GM19328 (cell line): Measurements from ENCODE around the gene ARHGEF4.

Experiments used
- ATAC-seq: cut with Tn5 transposase; IDR thresholded peaks from one replicate; pipeline ENCODE4 v1.9.1; 2021; ENCODE audit warnings: mild to moderate bottlenecking, moderate library complexity; ENCODE audit not compliant: unreplicated experiment

Gene ARHGEF4

GRCh38 chr2:131045286-131046027, 208.7 kb downstream of the ARHGEF4 start:
- no peak for ATAC-seq

DNA sequence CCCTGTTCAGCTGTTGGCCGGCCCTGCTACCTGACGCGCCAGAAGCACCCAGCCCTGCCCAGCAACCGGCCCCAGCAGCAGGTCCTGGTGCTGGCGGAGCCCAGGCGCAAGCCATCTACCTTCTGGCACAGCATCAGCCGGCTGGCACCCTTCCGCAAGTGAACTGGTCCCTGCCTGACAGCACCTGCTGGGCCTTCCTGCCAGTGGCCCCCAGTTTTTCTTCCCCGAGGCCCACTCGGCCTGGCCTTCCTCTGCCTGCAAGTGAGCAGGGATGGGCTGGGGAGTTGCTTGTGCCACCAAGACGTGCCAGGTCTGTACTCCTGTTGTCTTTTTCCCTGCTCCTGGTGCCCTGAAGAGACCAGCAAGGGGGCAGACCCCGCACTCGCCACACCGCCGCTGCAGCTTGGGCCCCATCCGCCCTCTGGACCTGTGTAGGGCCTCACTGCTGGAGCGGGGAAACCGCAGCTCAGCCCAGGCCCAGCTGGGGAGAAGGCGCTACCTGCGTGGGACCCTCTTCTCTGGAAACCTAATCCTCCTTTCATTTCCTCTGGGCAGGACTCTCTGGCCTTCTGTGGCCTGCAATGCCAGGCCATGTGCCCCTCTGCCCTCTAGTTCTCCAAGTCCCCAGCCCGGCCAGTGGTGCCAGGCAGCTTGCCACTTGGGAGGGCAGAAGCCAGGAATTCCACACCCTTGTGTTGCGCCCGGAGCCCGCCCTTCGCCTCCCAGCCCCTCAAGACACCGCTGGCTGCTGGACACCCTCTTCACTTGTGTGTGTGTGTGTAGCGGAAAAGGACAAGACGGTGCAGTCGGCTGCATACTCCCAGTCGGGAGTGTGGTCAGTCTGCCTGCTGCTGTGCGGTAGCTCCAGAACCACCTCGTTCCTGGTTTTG, 209.6 kb downstream of the ARHGEF4 start:
- ATAC-seq = no peak

GRCh38 chr2:131046918-131047652, 210.4 kb downstream of the ARHGEF4 start:
- ATAC-seq = no peak

DNA sequence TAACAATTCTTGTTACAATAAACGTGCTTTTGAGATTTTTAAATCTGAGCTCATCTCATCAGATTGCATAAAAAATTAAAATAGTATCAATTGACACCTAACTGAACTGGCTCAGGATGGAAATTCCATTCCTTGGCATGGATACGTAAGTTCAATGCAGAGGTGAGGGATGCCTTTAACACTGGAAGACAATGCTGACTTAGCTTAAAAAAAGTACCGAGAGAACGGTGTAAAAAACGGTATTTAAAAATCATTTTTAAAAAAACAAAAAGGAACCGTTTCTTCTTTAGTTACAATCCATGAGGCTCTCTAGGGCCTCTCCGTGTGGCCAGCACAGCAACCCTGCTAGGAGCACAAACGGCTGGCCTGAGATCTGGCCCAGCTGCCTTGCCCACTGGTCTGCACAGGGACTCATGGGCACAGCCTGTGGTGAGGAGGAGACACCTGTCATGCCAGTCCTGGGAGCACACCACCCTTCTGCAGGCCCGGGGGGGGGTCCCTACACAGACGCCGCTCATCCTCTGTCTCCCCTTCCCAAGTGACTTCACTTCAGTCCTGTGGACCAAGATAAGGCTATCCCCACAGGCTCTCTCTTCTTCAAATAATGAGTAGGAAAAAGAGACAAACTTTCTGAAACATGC, 211.3 kb downstream of the ARHGEF4 start:
- no peak for ATAC-seq

- no peak for ATAC-seq
Observed at GRCh38 chr2:131048641-131049040, 211.9 kb downstream of the ARHGEF4 start.

- ATAC-seq = no peak
Observed at GRCh38 chr2:131049150-131049718, 212.5 kb downstream of the ARHGEF4 start.

DNA sequence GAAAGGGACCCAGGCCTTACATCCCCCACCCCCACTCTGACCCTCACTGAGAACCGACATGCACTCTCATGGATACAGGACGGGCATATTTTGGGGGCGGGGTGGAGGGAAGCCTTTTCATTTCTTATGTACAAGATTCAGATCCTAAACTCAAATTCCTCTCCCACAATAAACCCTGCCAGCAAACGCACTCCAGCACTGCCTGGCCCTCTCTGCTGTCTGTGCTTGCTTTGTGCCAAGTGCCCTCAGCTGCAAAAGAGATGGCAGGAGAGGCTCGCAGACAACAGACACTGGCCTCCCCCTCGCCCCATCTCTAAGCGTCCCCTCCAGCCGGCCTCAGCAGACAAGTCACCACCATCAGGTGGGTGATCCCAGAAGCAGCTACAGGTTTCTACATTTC, 214.2 kb downstream of the ARHGEF4 start:
- no peak for ATAC-seq

- ATAC-seq = no peak
Observed at GRCh38 chr2:131052741-131053263, 216.1 kb downstream of the ARHGEF4 start.

DNA sequence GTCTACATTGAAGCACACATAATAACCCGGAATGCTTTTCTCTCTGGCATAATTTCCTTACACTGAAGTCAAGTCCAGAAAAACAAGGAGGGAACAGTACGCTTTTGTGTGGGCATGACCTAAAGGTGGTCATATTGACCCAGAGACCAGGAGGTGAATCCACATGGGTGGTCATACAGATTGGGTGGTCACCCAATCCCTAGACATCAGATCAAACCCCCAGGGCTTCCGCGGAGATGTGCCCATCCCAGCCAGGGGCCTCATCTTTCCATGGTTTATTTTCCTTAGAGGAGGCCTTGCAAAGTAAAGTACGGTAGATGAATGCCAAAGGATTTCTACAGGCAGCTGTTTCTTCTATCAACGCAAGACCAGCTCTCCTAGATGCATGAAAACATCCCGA, 217.8 kb downstream of the ARHGEF4 start:
- no peak for ATAC-seq

GRCh38 chr2:131055169-131056065, 218.7 kb downstream of the ARHGEF4 start:
- no peak for ATAC-seq

DNA sequence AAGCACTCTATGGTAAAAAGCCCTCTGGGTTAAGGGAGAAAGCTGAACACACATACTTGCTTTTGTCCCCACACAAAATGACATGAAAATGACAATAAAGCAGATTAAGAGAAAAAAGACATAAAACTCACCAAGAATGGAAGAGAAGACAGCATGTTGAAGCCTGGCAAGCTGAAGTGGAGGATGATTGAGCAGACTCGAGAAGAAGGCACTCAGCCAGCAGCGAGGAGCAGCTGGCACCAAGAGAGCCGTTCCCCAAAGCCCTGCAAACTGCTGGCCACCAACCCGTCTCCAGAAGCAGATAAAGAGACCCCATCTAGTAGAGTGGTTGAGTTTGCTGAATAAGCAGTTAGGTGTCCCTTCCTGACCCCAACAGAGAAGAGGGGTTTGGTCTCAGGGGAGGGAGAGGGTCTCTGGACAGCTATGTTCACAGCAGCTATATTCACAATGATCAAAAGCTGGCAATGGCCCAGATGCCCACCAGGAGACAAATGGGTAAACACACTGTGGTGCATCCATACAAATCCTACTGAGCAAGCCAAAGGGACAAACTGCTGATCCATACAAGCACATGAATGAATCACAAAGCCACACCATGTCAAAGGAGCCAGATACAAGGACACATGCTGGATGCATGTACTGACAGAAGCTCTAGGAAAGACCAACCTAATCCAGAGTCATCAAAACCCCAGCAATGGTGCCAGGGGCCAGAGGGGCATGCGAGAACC, 219.7 kb downstream of the ARHGEF4 start:
- ATAC-seq = no peak

DNA sequence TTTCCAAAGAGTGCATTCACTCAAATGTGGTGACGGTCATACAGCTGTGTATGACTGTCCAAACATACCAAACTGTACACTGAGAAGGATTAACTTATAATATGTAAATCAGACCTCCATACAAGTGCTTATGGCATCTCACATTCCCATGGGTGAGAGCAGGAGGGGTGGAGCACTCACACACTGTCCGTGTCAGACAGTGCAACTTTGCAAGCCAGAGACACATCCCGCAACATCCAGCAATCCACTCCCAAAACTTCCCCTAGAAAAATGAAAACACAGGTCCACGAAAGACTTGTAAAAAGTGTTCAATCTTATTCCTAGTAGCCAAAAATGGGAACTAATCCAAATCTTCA, 220.2 kb downstream of the ARHGEF4 start:
- ATAC-seq = no peak

DNA sequence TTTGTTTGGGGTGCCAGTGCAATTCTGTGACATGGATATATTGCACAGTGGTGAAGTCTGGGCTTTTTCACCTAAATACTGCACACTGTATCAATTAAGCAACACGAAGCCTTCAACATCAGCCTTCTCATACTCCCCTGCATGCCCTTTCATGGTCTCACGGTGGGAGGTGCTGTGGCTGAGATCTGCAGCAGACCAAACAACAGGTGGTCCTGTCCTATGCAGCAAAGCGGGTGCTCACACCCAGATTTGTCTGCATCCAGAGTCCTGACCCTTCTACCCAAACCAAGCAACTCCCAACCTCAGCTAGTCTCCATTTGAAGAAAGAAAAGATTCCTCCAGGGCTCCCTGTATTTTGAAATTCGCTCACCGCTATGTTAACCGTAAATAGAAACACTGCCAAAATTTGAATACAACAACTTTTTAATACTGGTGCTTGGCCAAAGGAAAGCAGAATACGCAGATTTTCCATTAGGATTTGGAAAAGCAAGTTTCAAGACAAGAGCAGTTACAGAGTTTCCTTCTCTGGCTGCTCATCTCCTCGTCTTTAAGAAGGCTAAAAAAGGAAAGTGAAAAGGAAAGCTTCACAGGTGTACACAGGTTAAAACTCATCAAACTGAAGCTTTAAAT, 221.6 kb downstream of the ARHGEF4 start:
- ATAC-seq = no peak

DNA sequence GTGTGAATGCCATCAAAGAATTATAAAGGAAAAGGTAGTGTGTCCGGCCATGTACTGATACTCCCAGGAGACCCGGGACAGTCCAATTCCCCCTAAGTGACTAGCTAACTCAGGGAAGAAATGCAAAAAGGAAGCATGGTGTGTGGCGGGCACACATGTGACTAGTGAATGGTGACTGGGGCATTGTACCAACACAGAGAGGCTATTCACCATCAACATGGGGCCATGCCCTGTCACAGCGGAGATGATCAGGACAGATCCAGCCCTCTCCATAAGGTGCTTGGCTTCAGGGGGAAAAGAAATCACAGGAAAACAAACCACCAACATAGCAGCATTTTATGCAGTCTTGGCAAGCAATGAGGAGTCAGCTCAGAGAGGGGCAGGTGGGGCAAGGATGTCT, 222.2 kb downstream of the ARHGEF4 start:
- no peak for ATAC-seq

- no peak for ATAC-seq
Observed at GRCh38 chr2:131063501-131064283, 227.0 kb downstream of the ARHGEF4 start.

DNA sequence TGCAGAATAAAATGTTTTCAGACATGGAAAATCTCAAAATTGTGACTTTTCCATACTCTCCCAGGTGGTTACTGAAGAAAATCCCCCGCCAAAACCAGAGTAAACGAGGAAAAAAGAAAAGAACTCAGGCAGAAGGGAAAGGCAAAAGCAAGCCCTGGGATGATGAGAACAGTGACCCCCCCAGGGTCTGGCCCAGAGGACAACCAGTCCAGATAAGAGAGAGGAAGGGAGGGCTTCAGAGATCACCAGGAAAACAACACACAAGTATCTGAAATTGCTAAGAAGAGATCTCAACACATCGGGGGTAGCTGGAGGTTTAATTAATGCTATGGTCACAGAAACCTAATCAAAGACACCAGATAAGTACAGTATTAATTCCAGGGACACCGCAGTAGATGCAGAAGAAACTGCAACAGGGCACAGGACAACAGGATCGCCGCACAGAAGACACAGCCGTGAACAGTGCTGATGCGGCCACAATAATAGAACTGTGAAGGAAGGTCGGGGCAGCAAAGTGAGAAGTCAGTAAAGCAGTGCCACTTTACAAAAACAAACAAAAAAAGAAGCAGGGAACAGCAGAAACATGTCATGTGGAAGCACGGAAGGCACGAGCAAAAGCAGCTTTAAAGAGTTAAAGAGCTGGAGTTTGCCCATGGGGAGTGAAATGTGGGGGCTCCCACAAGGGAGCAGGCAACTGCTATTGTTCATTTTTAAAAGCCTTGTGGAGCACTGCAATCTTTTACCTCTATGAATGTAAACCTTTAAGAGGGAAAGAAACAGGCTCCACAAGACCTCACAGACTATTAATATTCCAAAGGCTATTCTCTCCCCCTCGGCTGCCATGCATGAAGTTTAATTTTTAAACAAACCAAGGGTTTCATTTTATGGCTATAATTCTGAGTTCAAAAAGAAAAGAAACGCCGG, 228.1 kb downstream of the ARHGEF4 start:
- no peak for ATAC-seq
